HEK293 (cell line): ENCODE data around the gene RABAC1.

ENCODE experiments used
- CTCF ChIA-PET: fragments of 350-600 bp; formaldehyde crosslinking; extraction: SDS; loops from one replicate; lab custom pipeline; 2021; ENCODE audit warnings: antibody characterized with exemption; lab: Yijun Ruan, JAX
- POLR2A ChIA-PET: fragments of 300-600 bp; formaldehyde crosslinking; extraction: SDS; loops from one replicate; lab custom pipeline; 2020; ENCODE audit warnings: antibody characterized with exemption, inconsistent platforms; lab: Yijun Ruan, JAX
- H3K27ac ChIP-seq: fragments of 200-500 bp; sonication (Bioruptor generic); 2 replicates; pipeline ENCODE4 v1.5.1; 2014; ENCODE audit warnings: low read depth, low read length, control low read depth, inconsistent platforms; ENCODE audit errors: extremely low read depth
- H3K36me3 ChIP-seq, 2 experiments: fragments of 200-500 bp in 1 of 2; sonication (Bioruptor generic) in 1 of 2; 1 replicate in 1 of 2; 2 replicates in 1 of 2; pipeline ENCODE4 v1.5.1; 2014 to 2017; ENCODE audit warnings: inconsistent platforms in 2 of 2, low read length in 2 of 2; ENCODE audit not compliant: control insufficient read depth in 2 of 2, insufficient read depth in 1 of 2
- H3K4me1 ChIP-seq: fragments of 200-500 bp; sonication (Bioruptor generic); 2 replicates; pipeline ENCODE4 v1.5.1; 2014; ENCODE audit warnings: mild to moderate bottlenecking, low read length, inconsistent platforms; ENCODE audit not compliant: control insufficient read depth, insufficient read depth
- H3K4me3 ChIP-seq: 2 replicates; pipeline ENCODE4 v1.5.1; 2011; ENCODE audit warnings: low read depth, mild to moderate bottlenecking, control low read depth, low read length, moderate library complexity
- H3K9me3 ChIP-seq: fragments of 200-500 bp; sonication (Bioruptor generic); 2 replicates; pipeline ENCODE4 v1.5.1; 2014; ENCODE audit warnings: low read depth, low read length, inconsistent platforms; ENCODE audit not compliant: control insufficient read depth, insufficient read depth
- AEBP2 ChIP-seq: fragments of 450-650 bp; formaldehyde crosslinking; IDR thresholded peaks from 2 replicates; pipeline ENCODE4 v1.5.1; 2016; ENCODE audit warnings: missing biosample characterization, missing genetic modification characterization, borderline replicate concordance
- ATF2 ChIP-seq: fragments of 450-650 bp; formaldehyde crosslinking; IDR thresholded peaks from 2 replicates; pipeline ENCODE4 v1.5.1; 2016; ENCODE audit warnings: missing biosample characterization, missing genetic modification characterization, low read depth
- BCL6B ChIP-seq: fragments of 450-650 bp; formaldehyde crosslinking; IDR thresholded peaks from 2 replicates; pipeline ENCODE4 v1.5.1; 2017; ENCODE audit warnings: missing biosample characterization, missing genetic modification characterization
- HOXD13 ChIP-seq: sonication (generic); formaldehyde crosslinking; IDR thresholded peaks from 2 replicates; pipeline ENCODE4 v1.8.0; 2022; ENCODE audit warnings: missing genetic modification reagents, borderline replicate concordance
- KLF17 ChIP-seq: fragments of 450-650 bp; formaldehyde crosslinking; IDR thresholded peaks from 2 replicates; pipeline ENCODE4 v1.5.1; 2016; ENCODE audit warnings: missing biosample characterization, missing genetic modification characterization
- KLF7 ChIP-seq: fragments of 450-650 bp; formaldehyde crosslinking; IDR thresholded peaks from 2 replicates; pipeline ENCODE4 v1.5.1; 2016; ENCODE audit warnings: missing biosample characterization, missing genetic modification characterization, borderline replicate concordance
- MZF1 ChIP-seq: fragments of 450-650 bp; formaldehyde crosslinking; IDR thresholded peaks from 2 replicates; pipeline ENCODE4 v1.5.1; 2017; ENCODE audit warnings: missing biosample characterization, missing genetic modification characterization, borderline replicate concordance
- ZBTB17 ChIP-seq: fragments of 450-650 bp; formaldehyde crosslinking; IDR thresholded peaks from 2 replicates; pipeline ENCODE4 v1.5.1; 2016; ENCODE audit warnings: missing biosample characterization, missing genetic modification characterization
- ZNF132 ChIP-seq: fragments of 450-650 bp; formaldehyde crosslinking; IDR thresholded peaks from 2 replicates; pipeline ENCODE4 v1.5.1; 2017; ENCODE audit warnings: missing biosample characterization, missing genetic modification characterization, borderline replicate concordance
- ZNF362 ChIP-seq: fragments of 450-650 bp; formaldehyde crosslinking; IDR thresholded peaks from 2 replicates; pipeline ENCODE4 v1.5.1; 2016; ENCODE audit warnings: missing biosample characterization, missing genetic modification characterization
- ZNF398 ChIP-seq: fragments of 450-650 bp; formaldehyde crosslinking; IDR thresholded peaks from 2 replicates; pipeline ENCODE4 v1.5.1; 2017; ENCODE audit warnings: missing biosample characterization, missing genetic modification characterization
- ZNF433 ChIP-seq: fragments of 450-650 bp; formaldehyde crosslinking; IDR thresholded peaks from 2 replicates; pipeline ENCODE4 v1.5.1; 2016; ENCODE audit warnings: missing biosample characterization, missing genetic modification characterization, low read depth
- ZNF561 ChIP-seq: fragments of 450-650 bp; IDR thresholded peaks from 2 replicates; pipeline ENCODE4 v1.5.1; 2018; ENCODE audit warnings: missing biosample characterization, missing genetic modification characterization, borderline replicate concordance
- ZNF623 ChIP-seq: fragments of 450-650 bp; formaldehyde crosslinking; IDR thresholded peaks from 2 replicates; pipeline ENCODE4 v1.5.1; 2016; ENCODE audit warnings: missing biosample characterization, missing genetic modification characterization
- ZNF624 ChIP-seq: fragments of 450-650 bp; formaldehyde crosslinking; IDR thresholded peaks from 2 replicates; pipeline ENCODE4 v1.5.1; 2017; ENCODE audit warnings: missing biosample characterization, missing genetic modification characterization
- ZNF704 ChIP-seq: fragments of 450-650 bp; formaldehyde crosslinking; IDR thresholded peaks from 2 replicates; pipeline ENCODE4 v1.5.1; 2016; ENCODE audit warnings: missing biosample characterization, missing genetic modification characterization
- ZNF792 ChIP-seq: fragments of 450-650 bp; formaldehyde crosslinking; IDR thresholded peaks from 2 replicates; pipeline ENCODE4 v1.5.1; 2016; ENCODE audit warnings: missing biosample characterization, missing genetic modification characterization

RABAC1 gene

GRCh38 chr19:41967054-41967783, 8.1 kb upstream of the RABAC1 start:
- no peak overlapping the region for H3K4me3 ChIP-seq
- H3K9me3 ChIP-seq: no peaks in the 10 kb centered on the region
- ChIA-PET POLR2A (no interaction called here), CTCF (no interaction called here)
- H3K27ac ChIP-seq: no peak overlapping the region
- H3K4me1 ChIP-seq: no peaks in the 10 kb centered on the region
- H3K36me3 ChIP-seq: no peaks in the 10 kb centered on the region
- TF ChIP-seq ZNF792 (no peak), ZNF561 (tag by site-specific recombination) (no peak), ZNF132 (tag by site-specific recombination) (no peak), KLF17 (tag by site-specific recombination) (no peak), ZNF623 (tag by site-specific recombination) (no peak), HOXD13 (no peak), ZNF624 (tag by site-specific recombination) (no peak), ZNF362 (tag by site-specific recombination) (no peak), ZNF398 (tag by site-specific recombination) (no peak), KLF7 (tag by site-specific recombination) (no peak), MZF1 (tag by site-specific recombination) (no peak), BCL6B (tag by site-specific recombination) (no peak), ZNF433 (tag by site-specific recombination) (no peak), ZNF704 (tag by site-specific recombination) (no peak), AEBP2 (tag by site-specific recombination) (no peak)

- no peak overlapping the region for H3K4me3 ChIP-seq
- H3K36me3 ChIP-seq: no peaks in the 10 kb centered on the region
- H3K4me1 ChIP-seq: 0 out of 2 replicates have a peak, but pooled peaks cover 4% of the 10 kb centered on the region
- no peak overlapping the region for H3K27ac ChIP-seq
- ChIA-PET CTCF (interaction anchor here (1.0 to 2.2 kb wide), 2 partner anchors 13 to 63 kb away, joined by 3 to 7 read pairs; no protein-coding TSS in a partner anchor), POLR2A (interaction anchor here (0.6 to 0.7 kb wide), 2 partner anchors 358 to 1539 kb away, joined by 3 to 10 read pairs; no protein-coding TSS in a partner anchor)
- H3K9me3 ChIP-seq: no peaks in the 10 kb centered on the region
- TF ChIP-seq ATF2 (tag by site-specific recombination) (no peak), ZBTB17 (peak; percentile 36; the same call in 1 of the 2 replicates)
These were observed 6.0 kb upstream of the RABAC1 start for GRCh38 chr19:41965106-41965505.
